HepG2 (cell line): ENCODE data around the gene PEA15. TPM values are rescaled to one million over a fixed set of nuclear protein-coding genes. Genes with fewer than 3 reads are reported as not detected.
A peak's percentile ranks its signal among the peaks of the same experiment; 100 is the strongest.

Experiments used
- ARHGAP35 ChIP-seq: sonication (generic); formaldehyde crosslinking; IDR thresholded peaks from 2 replicates; pipeline ENCODE4 v1.9.0; 2022; ENCODE audit warnings: mild to moderate bottlenecking, inconsistent platforms, moderate library complexity, missing genetic modification reagents, borderline replicate concordance
- BRD4 ChIP-seq: sonication (generic); formaldehyde crosslinking; IDR thresholded peaks from 2 replicates; pipeline ENCODE4 v1.4.0; 2020; ENCODE audit warnings: missing genetic modification reagents
- GZF1 ChIP-seq: sonication (generic); formaldehyde crosslinking; IDR thresholded peaks from 2 replicates; pipeline ENCODE4 v1.5.1; 2020; ENCODE audit warnings: mild to moderate bottlenecking, missing genetic modification reagents
- HDAC1 ChIP-seq: sonication (generic); formaldehyde crosslinking; IDR thresholded peaks from 2 replicates; pipeline ENCODE4 v1.5.1; 2020; ENCODE audit warnings: mild to moderate bottlenecking, missing genetic modification reagents
- KDM2A ChIP-seq: sonication (generic); formaldehyde crosslinking; IDR thresholded peaks from 2 replicates; pipeline ENCODE4 v1.4.0; 2020; ENCODE audit warnings: low read depth, missing genetic modification reagents, borderline replicate concordance
- KMT2B ChIP-seq: IDR thresholded peaks from 2 replicates; pipeline ENCODE4 v1.6.1; 2016; ENCODE audit warnings: missing genetic modification reagents, missing compliant biosample characterization
- MYC ChIP-seq: sonication (generic); formaldehyde crosslinking; IDR thresholded peaks from 2 replicates; pipeline ENCODE4 v1.9.0; 2021; ENCODE audit warnings: missing genetic modification reagents, borderline replicate concordance
- NFKB2 ChIP-seq: sonication (generic); formaldehyde crosslinking; IDR thresholded peaks from 2 replicates; pipeline ENCODE4 v1.4.0; 2020; ENCODE audit warnings: missing genetic modification reagents, borderline replicate concordance
- PHF8 ChIP-seq: sonication (generic); formaldehyde crosslinking; IDR thresholded peaks from 2 replicates; pipeline ENCODE4 v1.5.0; 2020; ENCODE audit warnings: missing genetic modification reagents
- SAP130 ChIP-seq: IDR thresholded peaks from 2 replicates; pipeline ENCODE4 v1.6.1; 2016; ENCODE audit warnings: low read depth
- ZNF430 ChIP-seq: sonication (generic); formaldehyde crosslinking; IDR thresholded peaks from 2 replicates; pipeline ENCODE4 v1.9.0; 2021; ENCODE audit warnings: mild to moderate bottlenecking, missing genetic modification reagents
- polyA plus RNA-seq, 8 experiments: library from polyadenylated mRNA; depleted of rRNA in 3 of 8; stranded (reverse) in 7 of 8; unstranded in 1 of 8; fragments of >200 nt; fragmentation: Illumina TruSeq in 4 of 8; extraction: Trizol in 4 of 8; gene quantifications; 2 replicates each; pipeline versions ENCODE4 v1.2.1 to v1.2.3, GENCODE V29; 2011 to 2016; ENCODE audit warnings: low read depth in 4 of 8, missing spikeins in 1 of 8, mixed read lengths in 1 of 8; ENCODE audit not compliant: insufficient read depth in 1 of 8
- total RNA-seq, 5 experiments: library from RNA; depleted of rRNA; stranded (reverse); fragments of >200 nt; fragmentation: Illumina TruSeq; extraction: Trizol; gene quantifications; 2 replicates each; pipeline ENCODE4 v1.2.3, GENCODE V29; 2016; ENCODE audit warnings: low read depth in 1 of 5
- TF ChIP-seq, protein P1 (sequence below): sonication (generic); formaldehyde crosslinking; IDR thresholded peaks from 2 replicates; pipeline ENCODE4 v1.5.1; 2020; ENCODE audit warnings: mild to moderate bottlenecking, missing genetic modification reagents, moderate library complexity
- TF ChIP-seq, protein P2 (sequence below): IDR thresholded peaks from 2 replicates; pipeline ENCODE4 v1.6.1; 2016; ENCODE audit warnings: mild to moderate bottlenecking, missing biosample characterization, missing genetic modification reagents
- TF ChIP-seq, protein P3 (sequence below): sonication (generic); formaldehyde crosslinking; IDR thresholded peaks from 2 replicates; pipeline ENCODE4 v1.5.0; 2020; ENCODE audit warnings: missing genetic modification reagents, mild to moderate bottlenecking, borderline replicate concordance
- TF ChIP-seq, protein P4 (sequence below): sonication (generic); formaldehyde crosslinking; IDR thresholded peaks from 2 replicates; pipeline ENCODE4 v1.5.0; 2020; ENCODE audit warnings: mild to moderate bottlenecking, missing genetic modification reagents
- TF ChIP-seq, protein P5 (sequence below): sonication (generic); formaldehyde crosslinking; IDR thresholded peaks from 2 replicates; pipeline ENCODE4 v1.4.0; 2020; ENCODE audit warnings: mild to moderate bottlenecking, missing genetic modification reagents

Gene PEA15
- total and polyA plus RNA-seq, 2 of the 13 experiments (the other 11 are each of a cell fraction or from before 2014, with no cell fraction given), result 12.1 to 35.2 TPM

DNA sequence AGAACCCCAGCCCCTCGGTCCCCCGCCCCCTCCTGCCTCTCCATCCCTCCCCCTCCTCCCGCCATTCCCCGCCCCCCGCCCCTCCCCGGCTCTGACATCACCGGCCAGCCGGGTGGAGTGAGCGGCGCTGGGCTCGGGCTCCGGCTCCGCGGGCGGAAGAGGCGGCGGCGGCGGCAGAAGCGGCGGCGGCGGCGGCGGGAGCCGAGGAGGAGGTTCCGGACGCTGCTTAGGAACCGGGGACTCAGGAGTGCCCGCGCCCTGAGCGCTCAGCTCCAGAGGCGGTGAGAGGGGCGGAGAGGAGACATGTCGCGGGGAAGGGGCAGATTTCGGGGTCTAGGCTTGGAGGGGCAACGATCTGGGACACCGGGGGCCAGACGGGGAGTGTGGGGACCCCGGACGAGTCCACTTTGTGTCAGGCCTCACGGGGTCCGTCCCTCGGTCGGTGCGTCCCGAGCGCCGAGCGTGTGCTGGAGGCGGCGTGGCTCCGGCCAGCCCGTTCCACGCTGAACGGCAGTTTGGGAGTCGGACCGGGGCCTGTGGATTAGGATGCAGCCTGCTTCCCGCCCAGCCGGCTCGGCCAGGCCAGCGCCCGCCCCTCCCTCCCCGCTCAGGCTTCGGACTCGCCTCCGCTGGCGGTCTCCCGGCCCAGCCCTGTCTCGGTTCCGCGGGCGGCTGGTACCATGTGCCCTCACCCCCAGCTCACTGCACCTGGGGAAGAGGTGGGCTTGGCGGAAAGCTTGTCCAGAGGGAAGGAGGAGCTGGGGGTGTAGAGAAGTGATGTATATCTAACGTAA is at the start of gene PEA15 (continued):
- TF ChIP-seq, protein P1, sequence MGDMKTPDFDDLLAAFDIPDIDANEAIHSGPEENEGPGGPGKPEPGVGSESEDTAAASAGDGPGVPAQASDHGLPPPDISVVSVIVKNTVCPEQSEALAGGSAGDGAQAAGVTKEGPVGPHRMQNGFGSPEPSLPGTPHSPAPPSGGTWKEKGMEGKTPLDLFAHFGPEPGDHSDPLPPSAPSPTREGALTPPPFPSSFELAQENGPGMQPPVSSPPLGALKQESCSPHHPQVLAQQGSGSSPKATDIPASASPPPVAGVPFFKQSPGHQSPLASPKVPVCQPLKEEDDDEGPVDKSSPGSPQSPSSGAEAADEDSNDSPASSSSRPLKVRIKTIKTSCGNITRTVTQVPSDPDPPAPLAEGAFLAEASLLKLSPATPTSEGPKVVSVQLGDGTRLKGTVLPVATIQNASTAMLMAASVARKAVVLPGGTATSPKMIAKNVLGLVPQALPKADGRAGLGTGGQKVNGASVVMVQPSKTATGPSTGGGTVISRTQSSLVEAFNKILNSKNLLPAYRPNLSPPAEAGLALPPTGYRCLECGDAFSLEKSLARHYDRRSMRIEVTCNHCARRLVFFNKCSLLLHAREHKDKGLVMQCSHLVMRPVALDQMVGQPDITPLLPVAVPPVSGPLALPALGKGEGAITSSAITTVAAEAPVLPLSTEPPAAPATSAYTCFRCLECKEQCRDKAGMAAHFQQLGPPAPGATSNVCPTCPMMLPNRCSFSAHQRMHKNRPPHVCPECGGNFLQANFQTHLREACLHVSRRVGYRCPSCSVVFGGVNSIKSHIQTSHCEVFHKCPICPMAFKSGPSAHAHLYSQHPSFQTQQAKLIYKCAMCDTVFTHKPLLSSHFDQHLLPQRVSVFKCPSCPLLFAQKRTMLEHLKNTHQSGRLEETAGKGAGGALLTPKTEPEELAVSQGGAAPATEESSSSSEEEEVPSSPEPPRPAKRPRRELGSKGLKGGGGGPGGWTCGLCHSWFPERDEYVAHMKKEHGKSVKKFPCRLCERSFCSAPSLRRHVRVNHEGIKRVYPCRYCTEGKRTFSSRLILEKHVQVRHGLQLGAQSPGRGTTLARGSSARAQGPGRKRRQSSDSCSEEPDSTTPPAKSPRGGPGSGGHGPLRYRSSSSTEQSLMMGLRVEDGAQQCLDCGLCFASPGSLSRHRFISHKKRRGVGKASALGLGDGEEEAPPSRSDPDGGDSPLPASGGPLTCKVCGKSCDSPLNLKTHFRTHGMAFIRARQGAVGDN (CRISPR knock-in tag), result peak; percentile 81
- TF ChIP-seq SAP130 (peak; percentile 69), GZF1 (0 out of 2 replicates have a peak, but pooled peaks have one; percentile 51), HDAC1 (CRISPR knock-in tag) (peak; percentile 49; the same call in 1 of the 2 replicates), PHF8 (CRISPR knock-in tag) (peak; percentile 64; the same call in 1 of the 2 replicates), NFKB2 (CRISPR knock-in tag) (peak; percentile 55; the same call in 1 of the 2 replicates), ZNF430 (CRISPR knock-in tag) (peak; percentile 38; the same call in 1 of the 2 replicates), KMT2B (CRISPR knock-in tag) (peak; percentile 36; the same call in 1 of the 2 replicates), KDM2A (peak; percentile 83), BRD4 (CRISPR knock-in tag) (0 out of 2 replicates have a peak, but pooled peaks have one; percentile 47), MYC (CRISPR knock-in tag) (peak; percentile 57; the same call in 1 of the 2 replicates), ARHGAP35 (0 out of 2 replicates have a peak, but pooled peaks have one; percentile 15)
- TF ChIP-seq, protein P2, sequence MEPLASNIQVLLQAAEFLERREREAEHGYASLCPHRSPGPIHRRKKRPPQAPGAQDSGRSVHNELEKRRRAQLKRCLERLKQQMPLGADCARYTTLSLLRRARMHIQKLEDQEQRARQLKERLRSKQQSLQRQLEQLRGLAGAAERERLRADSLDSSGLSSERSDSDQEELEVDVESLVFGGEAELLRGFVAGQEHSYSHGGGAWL (CRISPR knock-in tag), result peak; percentile 26; the same call in 1 of the 2 replicates
- TF ChIP-seq, protein P3, sequence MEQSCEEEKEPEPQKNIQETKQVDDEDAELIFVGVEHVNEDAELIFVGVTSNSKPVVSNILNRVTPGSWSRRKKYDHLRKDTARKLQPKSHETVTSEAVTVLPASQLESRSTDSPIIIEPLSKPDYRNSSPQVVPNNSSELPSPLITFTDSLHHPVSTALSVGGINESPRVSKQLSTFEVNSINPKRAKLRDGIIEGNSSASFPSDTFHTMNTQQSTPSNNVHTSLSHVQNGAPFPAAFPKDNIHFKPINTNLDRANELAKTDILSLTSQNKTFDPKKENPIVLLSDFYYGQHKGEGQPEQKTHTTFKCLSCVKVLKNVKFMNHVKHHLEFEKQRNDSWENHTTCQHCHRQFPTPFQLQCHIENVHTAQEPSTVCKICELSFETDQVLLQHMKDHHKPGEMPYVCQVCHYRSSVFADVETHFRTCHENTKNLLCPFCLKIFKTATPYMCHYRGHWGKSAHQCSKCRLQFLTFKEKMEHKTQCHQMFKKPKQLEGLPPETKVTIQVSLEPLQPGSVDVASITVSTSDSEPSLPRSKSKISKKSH, result peak; percentile 59; the same call in 1 of the 2 replicates
- TF ChIP-seq, protein P4, sequence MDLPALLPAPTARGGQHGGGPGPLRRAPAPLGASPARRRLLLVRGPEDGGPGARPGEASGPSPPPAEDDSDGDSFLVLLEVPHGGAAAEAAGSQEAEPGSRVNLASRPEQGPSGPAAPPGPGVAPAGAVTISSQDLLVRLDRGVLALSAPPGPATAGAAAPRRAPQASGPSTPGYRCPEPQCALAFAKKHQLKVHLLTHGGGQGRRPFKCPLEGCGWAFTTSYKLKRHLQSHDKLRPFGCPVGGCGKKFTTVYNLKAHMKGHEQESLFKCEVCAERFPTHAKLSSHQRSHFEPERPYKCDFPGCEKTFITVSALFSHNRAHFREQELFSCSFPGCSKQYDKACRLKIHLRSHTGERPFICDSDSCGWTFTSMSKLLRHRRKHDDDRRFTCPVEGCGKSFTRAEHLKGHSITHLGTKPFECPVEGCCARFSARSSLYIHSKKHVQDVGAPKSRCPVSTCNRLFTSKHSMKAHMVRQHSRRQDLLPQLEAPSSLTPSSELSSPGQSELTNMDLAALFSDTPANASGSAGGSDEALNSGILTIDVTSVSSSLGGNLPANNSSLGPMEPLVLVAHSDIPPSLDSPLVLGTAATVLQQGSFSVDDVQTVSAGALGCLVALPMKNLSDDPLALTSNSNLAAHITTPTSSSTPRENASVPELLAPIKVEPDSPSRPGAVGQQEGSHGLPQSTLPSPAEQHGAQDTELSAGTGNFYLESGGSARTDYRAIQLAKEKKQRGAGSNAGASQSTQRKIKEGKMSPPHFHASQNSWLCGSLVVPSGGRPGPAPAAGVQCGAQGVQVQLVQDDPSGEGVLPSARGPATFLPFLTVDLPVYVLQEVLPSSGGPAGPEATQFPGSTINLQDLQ (CRISPR knock-in tag), result 0 out of 2 replicates have a peak, but pooled peaks have one; percentile 66
- TF ChIP-seq, protein P5, sequence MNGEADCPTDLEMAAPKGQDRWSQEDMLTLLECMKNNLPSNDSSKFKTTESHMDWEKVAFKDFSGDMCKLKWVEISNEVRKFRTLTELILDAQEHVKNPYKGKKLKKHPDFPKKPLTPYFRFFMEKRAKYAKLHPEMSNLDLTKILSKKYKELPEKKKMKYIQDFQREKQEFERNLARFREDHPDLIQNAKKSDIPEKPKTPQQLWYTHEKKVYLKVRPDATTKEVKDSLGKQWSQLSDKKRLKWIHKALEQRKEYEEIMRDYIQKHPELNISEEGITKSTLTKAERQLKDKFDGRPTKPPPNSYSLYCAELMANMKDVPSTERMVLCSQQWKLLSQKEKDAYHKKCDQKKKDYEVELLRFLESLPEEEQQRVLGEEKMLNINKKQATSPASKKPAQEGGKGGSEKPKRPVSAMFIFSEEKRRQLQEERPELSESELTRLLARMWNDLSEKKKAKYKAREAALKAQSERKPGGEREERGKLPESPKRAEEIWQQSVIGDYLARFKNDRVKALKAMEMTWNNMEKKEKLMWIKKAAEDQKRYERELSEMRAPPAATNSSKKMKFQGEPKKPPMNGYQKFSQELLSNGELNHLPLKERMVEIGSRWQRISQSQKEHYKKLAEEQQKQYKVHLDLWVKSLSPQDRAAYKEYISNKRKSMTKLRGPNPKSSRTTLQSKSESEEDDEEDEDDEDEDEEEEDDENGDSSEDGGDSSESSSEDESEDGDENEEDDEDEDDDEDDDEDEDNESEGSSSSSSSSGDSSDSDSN (CRISPR knock-in tag), result peak; percentile 83
